PFSK-1 (cell line): ENCODE results near the gene ODC1.

Experiments
- POLR2AphosphoS5 ChIP-seq: IDR thresholded peaks from 2 replicates; pipeline ENCODE4 v1.6.1; 2012; ENCODE audit warnings: low read depth, mild to moderate bottlenecking, control low read depth, low read length, moderate library complexity
- SIN3A ChIP-seq: IDR thresholded peaks from 2 replicates; pipeline ENCODE4 v1.6.1; 2012; ENCODE audit warnings: mild to moderate bottlenecking, low read length, moderate library complexity, borderline replicate concordance; ENCODE audit not compliant: insufficient read depth
- TF ChIP-seq, protein P1 (sequence below), 2 experiments: IDR thresholded peaks; 2 replicates each; pipeline versions ENCODE4 v1.6.1 to v1.8.0; 2011 to 2012; ENCODE audit warnings: low read depth in 2 of 2, low read length in 2 of 2, control low read depth in 1 of 2, inconsistent platforms in 1 of 2, mild to moderate bottlenecking in 1 of 2, moderate library complexity in 1 of 2; ENCODE audit not compliant: insufficient read depth in 1 of 2

DNA sequence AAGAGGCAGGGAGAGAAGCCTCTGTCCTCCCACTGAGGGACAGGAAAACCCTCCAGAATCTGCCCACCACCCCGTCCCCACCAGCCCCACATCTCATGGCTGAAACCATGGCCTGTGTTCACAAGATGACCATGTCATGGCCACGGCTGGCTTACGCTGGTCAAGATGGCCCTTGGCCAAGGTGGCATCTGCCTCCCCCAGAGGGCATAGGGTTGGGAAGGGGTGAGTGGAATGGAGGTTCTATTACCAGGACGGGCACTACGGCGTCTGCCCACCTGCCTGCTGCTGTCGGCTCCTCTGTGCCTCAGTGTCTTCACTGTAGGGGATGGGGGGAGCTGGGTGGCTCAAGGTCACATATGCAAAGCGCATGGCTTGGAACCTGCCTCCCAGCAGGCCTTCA, 19.8 kb downstream of the ODC1 start:
- TF ChIP-seq, protein P1, sequence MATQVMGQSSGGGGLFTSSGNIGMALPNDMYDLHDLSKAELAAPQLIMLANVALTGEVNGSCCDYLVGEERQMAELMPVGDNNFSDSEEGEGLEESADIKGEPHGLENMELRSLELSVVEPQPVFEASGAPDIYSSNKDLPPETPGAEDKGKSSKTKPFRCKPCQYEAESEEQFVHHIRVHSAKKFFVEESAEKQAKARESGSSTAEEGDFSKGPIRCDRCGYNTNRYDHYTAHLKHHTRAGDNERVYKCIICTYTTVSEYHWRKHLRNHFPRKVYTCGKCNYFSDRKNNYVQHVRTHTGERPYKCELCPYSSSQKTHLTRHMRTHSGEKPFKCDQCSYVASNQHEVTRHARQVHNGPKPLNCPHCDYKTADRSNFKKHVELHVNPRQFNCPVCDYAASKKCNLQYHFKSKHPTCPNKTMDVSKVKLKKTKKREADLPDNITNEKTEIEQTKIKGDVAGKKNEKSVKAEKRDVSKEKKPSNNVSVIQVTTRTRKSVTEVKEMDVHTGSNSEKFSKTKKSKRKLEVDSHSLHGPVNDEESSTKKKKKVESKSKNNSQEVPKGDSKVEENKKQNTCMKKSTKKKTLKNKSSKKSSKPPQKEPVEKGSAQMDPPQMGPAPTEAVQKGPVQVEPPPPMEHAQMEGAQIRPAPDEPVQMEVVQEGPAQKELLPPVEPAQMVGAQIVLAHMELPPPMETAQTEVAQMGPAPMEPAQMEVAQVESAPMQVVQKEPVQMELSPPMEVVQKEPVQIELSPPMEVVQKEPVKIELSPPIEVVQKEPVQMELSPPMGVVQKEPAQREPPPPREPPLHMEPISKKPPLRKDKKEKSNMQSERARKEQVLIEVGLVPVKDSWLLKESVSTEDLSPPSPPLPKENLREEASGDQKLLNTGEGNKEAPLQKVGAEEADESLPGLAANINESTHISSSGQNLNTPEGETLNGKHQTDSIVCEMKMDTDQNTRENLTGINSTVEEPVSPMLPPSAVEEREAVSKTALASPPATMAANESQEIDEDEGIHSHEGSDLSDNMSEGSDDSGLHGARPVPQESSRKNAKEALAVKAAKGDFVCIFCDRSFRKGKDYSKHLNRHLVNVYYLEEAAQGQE (IDR thresholded peaks at IDR 0.05; ENCODE audit: insufficient read depth in 1 of 2, low read depth in 2 of 2, low read length in 2 of 2), result no peak
- TF ChIP-seq POLR2AphosphoS5 (no peak), SIN3A (no peak)
